Measurements from ENCODE around the gene MYBPH. TPM values are rescaled to one million over a fixed set of nuclear protein-coding genes. Genes with fewer than 3 reads are reported as not detected.

MYBPH gene
- total and polyA plus RNA-seq, 2 of the 13 experiments (the other 11 are each of a cell fraction or from before 2014, with no cell fraction given): not detected

- ChIA-PET POLR2A (no interaction called here), CTCF (ENCODE audit: low intra/inter-chr PET ratio, low total read pairs) (no interaction called here)
- in situ Hi-C loops (cut with HindIII; ENCODE audit: extremely low pct_ligation_motif_present, low pct_unique_long_range_greater_than_20kb) (no loop called here), intact Hi-C loops (cut with micrococcal nuclease; ENCODE audit: unreplicated experiment) (no loop called here)
- DNase-seq (ENCODE audit: low spot score) (no peak), ATAC-seq (no peak), FAIRE-seq (no peak)
- TF ChIP-seq ZNF44 (CRISPR knock-in tag; IDR thresholded peaks at IDR 0.05) (no peak), FOXM1 (CRISPR knock-in tag; IDR thresholded peaks at IDR 0.05) (no peak), DDIT3 (CRISPR knock-in tag; IDR thresholded peaks at IDR 0.05) (no peak), DNMT1 (CRISPR knock-in tag; IDR thresholded peaks at IDR 0.05) (no peak), HNRNPLL (IDR thresholded peaks at IDR 0.05; ENCODE audit: low read depth, low read length, poor library complexity, severe bottlenecking) (no peak)
- no peaks in the 10 kb centered on the region for H3K9me3 ChIP-seq (ENCODE audit: low read length)
- no peak overlapping the region for H3K4me3 ChIP-seq (replicated peaks in 1 of 3; ENCODE audit: insufficient read depth in 1 of 3, low read depth in 2 of 3, low read length in 3 of 3)
- H3K79me2 ChIP-seq (ENCODE audit: insufficient read depth, low read length): no peaks in the 10 kb centered on the region
- no peak overlapping the region for H3K4me2 ChIP-seq (ENCODE audit: low read depth, low read length)
- no peak overlapping the region for H3K9ac ChIP-seq (ENCODE audit: insufficient read depth, low read depth, low read length)
- peaks cover 2 to 29% of the 10 kb centered on the region in 2 experiments; a peak in 4 of 5 replicates for H3K27me3 ChIP-seq (ENCODE audit: control insufficient read depth in 1 of 2, insufficient read depth in 2 of 2, low read length in 2 of 2)
- H3K27ac ChIP-seq (ENCODE audit: extremely low read length, insufficient read depth, low read length): no peak overlapping the region
- 0 out of 2 replicates have a peak, but pooled peaks cover 6% of the 10 kb centered on the region for H3K4me1 ChIP-seq (ENCODE audit: insufficient read depth, low read length)
- no peaks in the 10 kb centered on the region for H4K20me1 ChIP-seq (ENCODE audit: insufficient read depth, low read length)
- BruUV-seq (replicated peaks): no TSS peak
- H3K36me3 ChIP-seq (replicated peaks in 1 of 2; ENCODE audit: control insufficient read depth in 1 of 2, insufficient read depth in 2 of 2, low read length in 2 of 2): no peaks in the 10 kb centered on the region
- 53% methylated on average over 5 of the region's 7 CpGs for WGBS (ENCODE audit: low lambda C conversion rate)
- H2AFZ ChIP-seq (ENCODE audit: low read length): no peak overlapping the region
These were observed 26.3 kb downstream of the MYBPH start for GRCh38 chr1:203149188-203149840.

- 66% methylated on average over 12 of the region's 12 CpGs for WGBS (ENCODE audit: low lambda C conversion rate)
- ATAC-seq (no peak), FAIRE-seq (no peak)
- TF ChIP-seq HDAC6 (IDR thresholded peaks at IDR 0.05; ENCODE audit: low read depth, low read length) (no peak), HNRNPL (IDR thresholded peaks at IDR 0.05; ENCODE audit: low read depth, low read length) (no peak), HIC2 (CRISPR knock-in tag; IDR thresholded peaks at IDR 0.05; ENCODE audit: low read depth) (no peak), ZNF782 (CRISPR knock-in tag; IDR thresholded peaks at IDR 0.05; ENCODE audit: borderline replicate concordance) (no peak), IKZF4 (CRISPR knock-in tag; IDR thresholded peaks at IDR 0.05; ENCODE audit: borderline replicate concordance, low read depth, not compliant biosample characterization) (no peak), ZNF549 (CRISPR knock-in tag; IDR thresholded peaks at IDR 0.05) (no peak), ETV6 (CRISPR knock-in tag; conservative IDR thresholded peaks at IDR 0.05) (no peak), KLF6 (CRISPR knock-in tag; IDR thresholded peaks at IDR 0.05) (no peak), REXO4 (CRISPR knock-in tag; IDR thresholded peaks at IDR 0.05; ENCODE audit: borderline replicate concordance) (no peak), TERF1 (CRISPR knock-in tag; IDR thresholded peaks at IDR 0.05) (no peak), RCOR2 (CRISPR knock-in tag; IDR thresholded peaks at IDR 0.05) (no peak), ZNF274 (CRISPR knock-in tag; IDR thresholded peaks at IDR 0.05) (no peak)
These were observed 27.0 kb downstream of the MYBPH start for GRCh38 chr1:203148579-203148978.

More at GRCh38 chr1:203148579-203148978, 27.0 kb downstream of the MYBPH start:
- Histone ChIP-seq H3K79me2 (ENCODE audit: insufficient read depth, low read length) (no peaks in the 10 kb centered on the region), H3K27me3 (ENCODE audit: control insufficient read depth in 1 of 2, insufficient read depth in 2 of 2, low read length in 2 of 2) (peaks cover 2 to 21% of the 10 kb centered on the region in 2 experiments; a peak in 4 of 5 replicates), H2AFZ (ENCODE audit: low read length) (no peak overlapping the region), H3K36me3 (replicated peaks in 1 of 2; ENCODE audit: control insufficient read depth in 1 of 2, insufficient read depth in 2 of 2, low read length in 2 of 2) (no peaks in the 10 kb centered on the region), H3K4me3 (replicated peaks in 1 of 3; ENCODE audit: insufficient read depth in 1 of 3, low read depth in 2 of 3, low read length in 3 of 3) (no peak overlapping the region), H3K4me1 (ENCODE audit: insufficient read depth, low read length) (0 out of 2 replicates have a peak, but pooled peaks cover 6% of the 10 kb centered on the region), H3K9ac (ENCODE audit: insufficient read depth, low read depth, low read length) (no peak overlapping the region), H3K27ac (ENCODE audit: extremely low read length, insufficient read depth, low read length) (no peak overlapping the region), H3K9me3 (ENCODE audit: low read length) (no peaks in the 10 kb centered on the region), H3K4me2 (ENCODE audit: low read depth, low read length) (no peak overlapping the region), H4K20me1 (ENCODE audit: insufficient read depth, low read length) (no peaks in the 10 kb centered on the region)
- in situ Hi-C loops (cut with HindIII; ENCODE audit: extremely low pct_ligation_motif_present, low pct_unique_long_range_greater_than_20kb): no loop called here
- BruUV-seq (replicated peaks): no TSS peak
- POLR2A ChIA-PET: no interaction called here
- CTCF ChIA-PET (ENCODE audit: low intra/inter-chr PET ratio, low total read pairs): no interaction called here
- intact Hi-C loops (cut with micrococcal nuclease; ENCODE audit: unreplicated experiment): no loop called here
- DNase-seq (ENCODE audit: low spot score): no peak

Measured in HepG2 (cell line).